ENCODE results near the gene SLC1A4. TPM values are rescaled to one million over a fixed set of nuclear protein-coding genes. Genes with fewer than 3 reads are reported as not detected.
"Not testable (repeated sequence)": the region's sequence is repeated elsewhere in the genome, so short reads cannot be mapped to it uniquely, and the experiment has no call there.

Gene SLC1A4
- total and polyA plus RNA-seq, 3 donors from 2014 or later, result 14.3 to 28.5 (median 17.8) TPM

DNA sequence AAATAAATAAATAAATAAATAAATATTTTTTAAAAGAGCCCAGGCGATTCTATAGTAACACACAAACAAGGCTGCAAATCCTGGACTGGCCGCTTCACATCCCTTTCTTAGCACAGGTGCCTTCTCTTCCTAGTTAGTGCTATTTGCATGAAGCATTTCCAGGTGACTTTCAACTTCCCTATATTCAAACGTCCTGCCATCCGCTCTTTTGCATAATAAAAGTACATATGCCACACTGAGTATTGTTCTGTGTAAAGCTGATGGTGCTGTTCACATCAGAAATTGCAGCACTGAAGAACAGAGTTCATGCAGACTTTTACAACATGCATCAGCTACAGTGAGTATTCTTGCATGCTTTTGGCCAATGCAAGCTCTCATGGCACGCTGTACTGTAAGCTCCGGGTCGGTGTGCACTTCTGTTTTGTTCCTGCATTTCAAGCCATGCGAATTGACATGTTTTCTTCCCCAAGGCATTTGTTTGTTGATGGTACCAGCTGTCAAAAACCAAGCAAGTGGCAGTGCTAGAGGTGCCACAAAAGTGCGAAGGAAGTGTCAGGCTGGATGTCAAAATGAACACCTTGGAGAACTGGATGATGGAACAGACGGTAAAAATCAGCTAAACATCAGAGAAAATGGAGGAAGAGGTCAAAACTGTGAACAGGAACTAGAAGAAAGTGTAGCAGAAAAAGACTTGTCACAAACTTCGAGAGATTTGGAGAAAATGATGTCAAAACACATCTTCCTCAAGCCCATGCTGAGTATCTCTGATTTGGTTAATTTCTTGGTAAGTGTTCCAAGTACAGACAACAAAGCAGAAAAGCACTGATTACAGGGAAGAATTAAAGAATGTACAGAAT is 41.5 kb downstream of the SLC1A4 start:
- no peaks in the 10 kb centered on the region for H3K9me3 ChIP-seq
- H3K4me1 ChIP-seq, result peaks cover 9% of the 10 kb centered on the region
- WGBS, 2 donors, result 84 to 88% methylated on average over 11 of the region's 11 CpGs
- no peak overlapping the region for H3K27ac ChIP-seq
- H3K27me3 ChIP-seq, result no peaks in the 10 kb centered on the region
- no peaks in the 10 kb centered on the region for H3K36me3 ChIP-seq (ENCODE audit: low read depth, missing control alignments)
- intact Hi-C loops (cut with DNase I; ENCODE audit: low total_unique reads), result no loop called here
- TF ChIP-seq, protein P1, sequence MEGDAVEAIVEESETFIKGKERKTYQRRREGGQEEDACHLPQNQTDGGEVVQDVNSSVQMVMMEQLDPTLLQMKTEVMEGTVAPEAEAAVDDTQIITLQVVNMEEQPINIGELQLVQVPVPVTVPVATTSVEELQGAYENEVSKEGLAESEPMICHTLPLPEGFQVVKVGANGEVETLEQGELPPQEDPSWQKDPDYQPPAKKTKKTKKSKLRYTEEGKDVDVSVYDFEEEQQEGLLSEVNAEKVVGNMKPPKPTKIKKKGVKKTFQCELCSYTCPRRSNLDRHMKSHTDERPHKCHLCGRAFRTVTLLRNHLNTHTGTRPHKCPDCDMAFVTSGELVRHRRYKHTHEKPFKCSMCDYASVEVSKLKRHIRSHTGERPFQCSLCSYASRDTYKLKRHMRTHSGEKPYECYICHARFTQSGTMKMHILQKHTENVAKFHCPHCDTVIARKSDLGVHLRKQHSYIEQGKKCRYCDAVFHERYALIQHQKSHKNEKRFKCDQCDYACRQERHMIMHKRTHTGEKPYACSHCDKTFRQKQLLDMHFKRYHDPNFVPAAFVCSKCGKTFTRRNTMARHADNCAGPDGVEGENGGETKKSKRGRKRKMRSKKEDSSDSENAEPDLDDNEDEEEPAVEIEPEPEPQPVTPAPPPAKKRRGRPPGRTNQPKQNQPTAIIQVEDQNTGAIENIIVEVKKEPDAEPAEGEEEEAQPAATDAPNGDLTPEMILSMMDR (IDR thresholded peaks at IDR 0.05), result no peak
- TF ChIP-seq POLR2A (IDR thresholded peaks at IDR 0.05), result no peak
- DNase-seq, result no peak
- H3K4me3 ChIP-seq, result no peak overlapping the region

DNA sequence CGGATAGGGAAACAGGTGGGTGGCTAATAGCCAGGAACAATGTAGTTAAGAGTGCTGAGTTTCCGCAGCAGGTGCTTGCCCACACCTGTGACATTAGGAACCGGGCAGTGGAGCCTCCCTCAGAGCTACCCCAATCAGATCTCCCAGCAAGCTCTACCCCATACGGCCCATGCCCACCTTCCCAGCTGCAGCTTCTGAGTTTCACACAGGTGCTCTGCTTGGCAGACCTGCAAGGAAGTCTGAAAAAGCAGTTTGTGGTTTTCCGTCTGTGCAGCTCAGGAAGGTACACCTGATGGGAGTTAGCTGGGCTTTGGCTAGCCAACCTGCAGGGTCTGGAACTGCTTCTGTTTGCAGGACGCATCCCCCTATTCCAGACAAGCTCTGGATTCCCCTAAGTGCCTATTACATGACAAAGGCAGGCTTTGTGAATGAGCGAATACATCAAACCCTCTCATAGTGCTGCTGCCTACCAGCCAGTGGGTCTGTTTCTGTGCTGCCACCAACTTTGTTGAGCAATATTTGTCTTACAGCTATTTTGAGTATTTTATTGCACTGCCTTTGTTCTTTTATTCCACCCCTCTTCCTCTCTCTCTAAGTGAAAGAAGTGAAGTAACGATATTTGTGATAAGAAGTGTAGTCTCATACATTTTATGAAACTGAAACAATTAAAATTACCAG is 42.3 kb downstream of the SLC1A4 start:
- Histone ChIP-seq H3K4me1 (peaks cover 9% of the 10 kb centered on the region), H3K9me3 (no peaks in the 10 kb centered on the region), H3K27me3 (no peaks in the 10 kb centered on the region), H3K36me3 (ENCODE audit: low read depth, missing control alignments) (no peaks in the 10 kb centered on the region), H3K4me3 (no peak overlapping the region), H3K27ac (no peak overlapping the region)
- no peak for TF ChIP-seq POLR2A (IDR thresholded peaks at IDR 0.05)
- TF ChIP-seq, protein P1 (IDR thresholded peaks at IDR 0.05), result no peak
- no peak for DNase-seq
- 56 to 69% methylated on average over 7 to 8 of the region's 8 CpGs for WGBS, 2 donors
- intact Hi-C loops (cut with DNase I; ENCODE audit: low total_unique reads), result no loop called here

DNA sequence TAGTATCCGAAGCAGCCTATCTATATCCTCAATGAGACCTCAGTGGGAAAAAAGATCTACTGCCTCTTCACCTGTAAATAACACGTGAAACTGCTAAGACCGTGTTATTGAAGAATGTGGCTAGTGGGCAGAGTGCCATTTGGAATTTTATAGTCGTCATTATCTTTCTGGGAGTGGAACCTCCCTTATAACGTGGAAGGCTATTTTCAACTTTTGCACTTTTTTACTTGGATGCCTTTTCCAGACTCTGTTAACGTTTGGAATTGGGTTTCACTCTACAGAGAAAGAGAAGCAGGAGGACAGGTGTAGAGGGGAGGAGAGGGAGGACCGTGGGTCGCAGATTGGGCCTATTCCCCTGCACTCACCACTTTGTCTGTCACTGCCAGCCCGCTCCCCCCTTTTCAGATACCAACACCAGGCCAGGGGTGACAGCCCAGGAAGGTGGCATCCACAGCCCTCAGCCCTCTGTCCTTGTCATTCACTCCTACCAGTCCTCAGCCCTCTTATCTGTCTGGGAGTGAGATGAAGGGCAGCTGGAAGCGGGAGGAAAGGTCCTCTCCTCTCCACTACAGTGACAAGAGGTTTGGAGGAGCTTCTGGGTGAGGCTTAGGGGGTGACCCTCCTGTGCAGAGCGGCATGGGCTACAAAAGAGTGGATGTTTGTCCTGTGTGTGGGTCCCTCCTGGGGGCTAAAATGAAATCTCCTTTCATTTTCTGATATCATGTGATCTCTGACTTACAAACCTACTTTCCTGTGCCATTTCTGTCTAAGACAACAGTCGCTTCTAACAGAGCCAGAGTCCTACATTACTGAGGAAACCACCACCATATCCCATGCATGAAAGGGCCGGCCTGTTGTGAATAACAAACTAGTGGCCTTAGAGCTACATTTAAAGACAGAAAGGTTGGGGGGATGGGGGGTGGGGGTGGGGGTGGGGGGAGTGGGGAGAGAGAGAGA is 43.1 kb downstream of the SLC1A4 start:
- Histone ChIP-seq H3K36me3 (ENCODE audit: low read depth, missing control alignments) (no peaks in the 10 kb centered on the region), H3K4me1 (peaks cover 9% of the 10 kb centered on the region), H3K9me3 (no peaks in the 10 kb centered on the region), H3K4me3 (no peak overlapping the region), H3K27ac (no peak overlapping the region), H3K27me3 (no peaks in the 10 kb centered on the region)
- intact Hi-C loops (cut with DNase I; ENCODE audit: low total_unique reads), result no loop called here
- TF ChIP-seq, protein P1 (IDR thresholded peaks at IDR 0.05), result no peak
- no peak for TF ChIP-seq POLR2A (IDR thresholded peaks at IDR 0.05)
- DNase-seq, result no peak
- 47 to 55% methylated on average over 13 of the region's 13 CpGs for WGBS, 2 donors

DNA sequence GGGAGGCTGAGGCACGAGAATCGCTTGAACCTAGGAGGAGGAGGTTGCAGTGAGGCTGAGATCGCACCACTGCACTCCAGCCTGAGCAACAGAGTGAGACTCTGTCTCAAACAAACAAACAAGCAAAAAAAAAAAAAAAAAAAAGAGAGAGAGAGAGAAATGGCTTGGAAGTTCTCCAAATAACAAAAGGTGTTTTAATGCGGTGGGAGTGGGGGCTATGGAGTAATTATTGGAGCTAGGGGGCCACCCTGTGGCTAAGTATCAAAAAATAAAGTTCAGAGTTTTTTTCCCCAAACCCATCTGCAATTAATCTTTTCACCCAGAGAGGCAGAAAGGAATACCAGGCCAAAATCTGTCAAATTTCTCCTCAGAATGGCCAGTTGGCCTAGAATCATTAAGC is 44.0 kb downstream of the SLC1A4 start:
- no peak for DNase-seq
- Histone ChIP-seq H3K36me3 (ENCODE audit: low read depth, missing control alignments) (no peaks in the 10 kb centered on the region), H3K9me3 (no peaks in the 10 kb centered on the region), H3K4me3 (no peak overlapping the region), H3K27me3 (no peaks in the 10 kb centered on the region), H3K4me1 (peaks cover 9% of the 10 kb centered on the region), H3K27ac (no peak overlapping the region)
- TF ChIP-seq POLR2A (IDR thresholded peaks at IDR 0.05), result no peak
- TF ChIP-seq, protein P1 (IDR thresholded peaks at IDR 0.05), result no peak
- WGBS, 2 donors, result 86 to 90% methylated on average over 4 of the region's 4 CpGs
- intact Hi-C loops (cut with DNase I; ENCODE audit: low total_unique reads), result no loop called here

DNA sequence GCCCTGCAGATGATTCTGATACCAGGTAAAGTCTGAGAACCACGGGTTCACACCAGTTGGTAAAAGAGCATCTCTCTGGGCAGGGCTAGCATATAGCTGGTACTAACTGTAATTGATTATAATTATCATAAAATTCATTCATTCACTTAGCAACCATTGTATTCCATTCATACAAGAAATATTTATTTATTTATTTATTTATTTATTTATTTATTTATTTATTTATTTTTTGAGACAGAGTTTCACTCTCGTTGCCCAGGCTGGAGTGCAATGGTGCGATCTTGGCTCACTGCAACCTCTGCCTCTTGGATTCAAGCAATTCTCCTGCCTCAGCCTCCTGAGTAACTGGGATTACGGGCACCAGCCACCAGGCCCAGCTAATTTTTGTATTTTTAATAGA is 44.5 kb downstream of the SLC1A4 start:
- H3K4me3 ChIP-seq; intact Hi-C loops (cut with DNase I; ENCODE audit: low total_unique reads); DNase-seq; H3K27me3 ChIP-seq; H3K36me3 ChIP-seq (ENCODE audit: low read depth, missing control alignments); H3K9me3 ChIP-seq; H3K27ac ChIP-seq; H3K4me1 ChIP-seq: not testable (repeated sequence)
- 90 to 92% methylated on average over 4 of the region's 4 CpGs for WGBS, 2 donors

Data from testis (tissue), 3 donors.